HG03342 (cell line): ENCODE measurements around the gene ZNF724.
"Not testable (repeated sequence)": the region's sequence is repeated elsewhere in the genome, so short reads cannot be mapped to it uniquely, and the experiment has no call there.

ENCODE experiments used
- ATAC-seq: cut with Tn5 transposase; IDR thresholded peaks from one replicate; pipeline ENCODE4 v1.9.1; 2021; ENCODE audit warnings: mild to moderate bottlenecking, moderate library complexity; ENCODE audit not compliant: unreplicated experiment

Gene ZNF724

DNA sequence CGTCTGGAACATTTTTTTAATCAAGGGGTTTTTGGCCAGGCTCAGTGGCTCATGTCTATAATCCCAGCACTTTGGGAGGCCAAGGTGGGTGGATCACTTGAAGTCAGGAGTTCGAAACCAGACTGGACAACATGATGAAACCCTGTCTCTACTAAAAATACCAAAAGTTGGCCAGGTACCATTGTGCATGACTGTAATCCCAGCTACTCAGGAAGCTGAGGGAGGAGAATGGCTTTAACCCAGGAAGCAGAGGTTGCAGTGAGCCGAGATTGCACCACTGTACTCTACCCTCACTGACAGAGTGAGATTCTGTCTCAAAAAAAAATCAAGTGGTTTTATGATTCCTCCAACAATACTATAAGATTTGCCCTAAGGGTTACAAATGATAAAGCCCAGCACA is 3.1 kb upstream of the ZNF724 start:
- not testable (repeated sequence) for ATAC-seq

DNA sequence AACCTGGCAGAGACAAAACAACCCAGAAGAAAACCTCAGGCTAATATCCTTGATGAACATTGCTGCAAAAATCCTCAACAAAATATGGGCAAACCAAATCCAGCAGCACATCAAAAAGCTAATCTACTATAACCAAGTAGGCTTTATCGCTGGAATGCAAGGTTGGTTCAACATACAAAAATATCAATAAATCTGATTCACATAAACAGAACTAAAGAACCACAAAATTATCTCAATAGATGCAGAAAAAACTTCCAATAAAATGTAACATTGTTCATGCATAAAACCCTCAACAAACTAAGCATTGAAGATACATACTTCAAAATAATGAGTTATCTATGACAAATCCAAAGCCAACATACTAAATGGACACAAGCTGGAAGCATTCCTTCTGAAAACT is 8.8 kb downstream of the ZNF724 start:
- no peak for ATAC-seq

DNA sequence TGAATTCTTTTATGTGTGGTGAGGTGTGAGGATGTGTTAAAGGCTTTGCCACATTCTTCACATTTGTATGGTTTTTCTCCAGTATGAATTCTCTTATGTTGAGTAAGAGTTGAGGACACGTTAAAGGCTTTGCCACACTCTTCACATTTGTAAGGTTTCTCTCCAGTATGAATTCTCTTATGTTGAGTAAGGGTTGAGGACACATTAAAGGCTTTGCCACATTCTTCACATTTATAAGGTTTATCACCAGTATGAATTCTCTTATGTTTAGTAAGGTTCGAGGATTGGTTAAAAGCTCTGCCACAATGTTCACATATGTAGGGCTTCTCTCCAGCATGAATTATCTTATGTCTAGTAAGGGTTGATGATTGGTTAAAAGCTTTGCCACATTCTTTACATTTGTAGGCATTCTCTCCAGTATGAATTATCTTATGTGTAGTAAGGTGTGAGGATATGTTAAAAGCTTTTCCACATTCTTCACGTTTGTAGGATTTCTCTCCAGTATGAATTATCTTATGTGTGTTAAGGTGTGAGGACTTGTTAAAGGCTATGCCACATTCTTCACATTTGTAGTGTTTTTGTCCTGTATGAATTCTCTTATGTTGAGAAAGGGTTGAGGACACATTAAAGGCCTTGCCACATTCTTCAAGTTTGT is 27.1 kb downstream of the ZNF724 start:
- no peak for ATAC-seq

DNA sequence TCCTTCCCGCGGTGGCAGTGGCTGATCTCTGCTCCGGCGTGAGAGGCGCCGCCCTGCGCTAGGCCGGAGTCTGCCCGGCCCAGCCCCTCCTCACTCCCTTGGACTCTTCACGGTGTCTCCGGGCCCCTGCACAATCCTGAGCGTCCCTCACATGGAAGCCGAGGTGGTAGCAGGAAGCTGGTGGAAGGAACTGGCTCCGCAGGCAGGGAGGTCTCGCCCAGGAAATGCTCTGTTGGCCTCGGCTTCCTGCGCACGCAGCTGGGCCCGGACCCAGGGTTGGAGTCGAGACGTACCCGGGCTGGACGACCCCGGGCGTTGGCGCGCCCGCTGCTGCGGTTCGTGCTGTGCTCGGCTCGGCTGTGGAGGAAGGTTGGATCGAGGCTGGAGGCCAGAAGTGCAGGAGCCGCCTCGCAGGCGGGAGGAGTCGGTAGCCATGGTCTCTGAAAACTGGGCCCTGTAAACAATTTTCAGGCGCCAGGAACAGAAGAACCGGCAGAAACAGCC is 46.3 kb downstream of the ZNF724 start:
- ATAC-seq: no peak

DNA sequence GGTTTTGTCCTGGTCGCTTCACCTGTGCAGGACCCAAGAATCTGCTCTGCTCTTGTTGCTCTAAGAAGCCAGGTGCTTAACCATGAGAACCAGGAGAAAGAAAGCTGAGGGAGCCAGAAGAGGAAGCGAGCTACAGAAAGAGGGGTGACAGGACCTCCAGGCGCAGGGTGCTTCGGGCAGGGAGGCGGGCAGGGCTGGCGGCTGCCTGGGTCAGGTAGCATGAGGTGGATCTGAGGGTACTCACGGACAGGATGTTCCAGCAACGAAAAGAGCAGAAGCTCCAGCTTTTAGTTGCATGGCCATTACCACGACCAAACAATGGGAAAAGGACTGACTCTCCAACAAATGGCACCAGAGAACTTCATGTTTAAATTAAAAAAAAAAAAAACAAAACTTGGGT is 59.9 kb downstream of the ZNF724 start:
- ATAC-seq: no peak

DNA sequence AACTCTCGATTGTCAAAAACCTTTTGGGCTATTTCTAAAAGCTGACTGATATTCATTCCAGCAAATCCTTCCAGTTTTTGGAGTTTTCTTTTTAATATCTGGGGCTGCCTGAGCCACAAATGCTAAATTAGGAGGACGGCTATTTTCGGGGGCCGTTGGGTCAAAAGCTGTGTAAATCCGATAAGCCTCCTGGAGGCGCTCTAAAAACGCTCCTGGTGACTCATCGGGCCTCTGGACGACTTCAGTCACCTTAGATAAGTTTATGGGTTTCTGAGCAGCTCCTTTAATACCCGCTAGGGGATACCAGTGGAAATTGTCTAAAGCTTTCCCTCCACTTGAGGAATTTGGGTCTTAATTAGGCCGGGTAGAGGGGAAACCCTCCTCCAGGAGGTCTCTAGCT is 66.9 kb downstream of the ZNF724 start:
- ATAC-seq: no peak
